Peyer's patch (tissue), 4 donors: ENCODE results near the gene HRNR.

Experiments used
- POLR2A ChIP-seq, 2 donors: fragments of 450-650 bp; IDR thresholded peaks; one replicate each; pipeline ENCODE4 v1.5.1; 2017; ENCODE audit warnings: antibody characterized with exemption in 2 of 2, mild to moderate bottlenecking in 2 of 2, moderate library complexity in 2 of 2
- TF ChIP-seq, protein P1 (sequence below), 6 experiments: fragments of 450-650 bp in 4 of 6; fragments of 200-600 bp in 2 of 6; sonication (generic) in 1 of 6; IDR thresholded peaks; one replicate each; pipeline ENCODE4 v1.5.1; 2017 to 2019; ENCODE audit warnings: antibody characterized with exemption in 6 of 6, mild to moderate bottlenecking in 3 of 6, moderate library complexity in 1 of 6

DNA sequence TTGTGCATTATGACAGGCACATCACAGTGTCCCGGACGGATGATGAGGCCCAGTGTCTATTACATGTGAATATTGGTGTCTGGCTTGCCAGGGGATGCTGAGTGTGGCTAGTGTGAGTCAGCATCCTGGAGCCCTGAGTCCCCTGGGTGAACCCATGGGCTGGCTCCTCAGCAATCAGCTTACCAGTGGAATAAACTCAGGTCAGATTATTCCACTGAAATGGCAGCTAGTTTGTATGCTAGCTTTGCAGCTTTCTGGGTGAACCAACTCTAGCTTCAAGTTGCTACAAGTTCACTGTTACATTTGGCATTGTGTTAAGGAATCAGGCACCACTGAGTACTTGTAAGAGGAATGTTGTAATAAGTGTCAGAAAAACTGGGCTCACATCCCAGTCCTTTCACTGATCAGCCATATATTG is 41.0 kb downstream of the HRNR start:
- TF ChIP-seq POLR2A (IDR thresholded peaks at IDR 0.05) = no peak
- TF ChIP-seq, protein P1, sequence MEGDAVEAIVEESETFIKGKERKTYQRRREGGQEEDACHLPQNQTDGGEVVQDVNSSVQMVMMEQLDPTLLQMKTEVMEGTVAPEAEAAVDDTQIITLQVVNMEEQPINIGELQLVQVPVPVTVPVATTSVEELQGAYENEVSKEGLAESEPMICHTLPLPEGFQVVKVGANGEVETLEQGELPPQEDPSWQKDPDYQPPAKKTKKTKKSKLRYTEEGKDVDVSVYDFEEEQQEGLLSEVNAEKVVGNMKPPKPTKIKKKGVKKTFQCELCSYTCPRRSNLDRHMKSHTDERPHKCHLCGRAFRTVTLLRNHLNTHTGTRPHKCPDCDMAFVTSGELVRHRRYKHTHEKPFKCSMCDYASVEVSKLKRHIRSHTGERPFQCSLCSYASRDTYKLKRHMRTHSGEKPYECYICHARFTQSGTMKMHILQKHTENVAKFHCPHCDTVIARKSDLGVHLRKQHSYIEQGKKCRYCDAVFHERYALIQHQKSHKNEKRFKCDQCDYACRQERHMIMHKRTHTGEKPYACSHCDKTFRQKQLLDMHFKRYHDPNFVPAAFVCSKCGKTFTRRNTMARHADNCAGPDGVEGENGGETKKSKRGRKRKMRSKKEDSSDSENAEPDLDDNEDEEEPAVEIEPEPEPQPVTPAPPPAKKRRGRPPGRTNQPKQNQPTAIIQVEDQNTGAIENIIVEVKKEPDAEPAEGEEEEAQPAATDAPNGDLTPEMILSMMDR (IDR thresholded peaks at IDR 0.05) = no peak
